Endothelial cell of umbilical vein (primary cell): Measurements from ENCODE around the gene MICA. TPM values are rescaled to one million over a fixed set of nuclear protein-coding genes. Genes with fewer than 3 reads are reported as not detected.

ENCODE experiments used
- BruUV-seq: library from RNA; stranded (reverse); fragments of 400-500 nt; replicated peaks from 2 replicates; lab custom pipeline; 2021; lab: Mats Ljungman, UMichigan
- CTCF ChIA-PET: fragments of 300-600, 350-600 bp; sonication (Branson Sonifier 250); formaldehyde crosslinking; loops from one replicate; lab custom pipeline; 2021; ENCODE audit warnings: antibody characterized with exemption, inconsistent platforms; lab: Charles Lee
- POLR2A ChIA-PET: fragments of 300-600, 350-600 bp; sonication (Branson Sonifier 250); formaldehyde crosslinking; loops from one replicate; lab custom pipeline; 2021; ENCODE audit warnings: antibody characterized with exemption, inconsistent platforms; lab: Charles Lee
- DNase-seq: peaks from one replicate; pipeline ENCODE4 v3.0.0-alpha.2; 2011; ENCODE audit warnings: low read depth, low spot score
- FAIRE-seq: peaks from 2 replicates; lab custom pipeline; 2011; peaks lifted over from hg19 to GRCh38; lab: Jason Lieb, UNC
- H2AFZ ChIP-seq: 2 replicates; pipeline ENCODE4 v1.6.0; 2012; ENCODE audit warnings: low read depth, low read length, control low read depth, inconsistent platforms
- H3K27ac ChIP-seq: 2 replicates; pipeline ENCODE4 v1.5.1; 2011; ENCODE audit warnings: low read depth, mild to moderate bottlenecking, control low read depth, low read length, moderate library complexity; ENCODE audit not compliant: insufficient read depth
- H3K27me3 ChIP-seq, 2 experiments: 2 replicates each; pipeline versions ENCODE4 v1.6.0 to v1.6.1; 2011; ENCODE audit warnings: low read length in 2 of 2, mixed read lengths in 1 of 2; ENCODE audit not compliant: control insufficient read depth in 2 of 2, insufficient read depth in 2 of 2
- H3K36me3 ChIP-seq, 2 experiments: 2 replicates in 1 of 2; 3 replicates in 1 of 2; pipeline ENCODE4 v1.5.1; 2011; ENCODE audit warnings: low read length in 2 of 2, mild to moderate bottlenecking in 1 of 2, moderate library complexity in 1 of 2; ENCODE audit not compliant: control insufficient read depth in 2 of 2, insufficient read depth in 2 of 2; ENCODE audit errors: extremely low read depth in 1 of 2
- H3K4me1 ChIP-seq: 3 replicates; pipeline ENCODE4 v1.5.1; 2011; ENCODE audit warnings: mild to moderate bottlenecking, low read length; ENCODE audit not compliant: control insufficient read depth, insufficient read depth; ENCODE audit errors: extremely low read depth
- H3K4me2 ChIP-seq: 2 replicates; pipeline ENCODE4 v1.6.1; 2011; ENCODE audit warnings: low read length, control low read depth, mixed read lengths; ENCODE audit not compliant: insufficient read depth
- H3K4me3 ChIP-seq, 3 experiments: fragments of 200-600 bp in 1 of 3; sonication (generic), shearing (Covaris generic) in 1 of 3; replicated peaks in 1 of 3; 2 replicates each; pipeline ENCODE4 v1.5.1; 2011 to 2016; ENCODE audit warnings: control low read depth in 3 of 3, low read length in 3 of 3, mild to moderate bottlenecking in 2 of 3, inconsistent platforms in 1 of 3, low read depth in 1 of 3, moderate library complexity in 1 of 3; ENCODE audit not compliant: insufficient read depth in 1 of 3
- H3K79me2 ChIP-seq: 2 replicates; pipeline ENCODE4 v1.6.0; 2012; ENCODE audit warnings: low read length, inconsistent platforms; ENCODE audit not compliant: control insufficient read depth, insufficient read depth
- H3K9ac ChIP-seq: replicated peaks from 2 replicates; pipeline ENCODE3; 2011; ENCODE audit warnings: low read length, control low read depth; ENCODE audit not compliant: insufficient read depth; ENCODE audit errors: extremely low read depth
- H3K9me1 ChIP-seq: replicated peaks from 3 replicates; pipeline ENCODE4 v1.6.0; 2011; ENCODE audit warnings: mild to moderate bottlenecking, low read length; ENCODE audit not compliant: control insufficient read depth, insufficient read depth; ENCODE audit errors: extremely low read depth
- H3K9me3 ChIP-seq: replicated peaks from 2 replicates; pipeline ENCODE4 v1.5.1; 2012; ENCODE audit warnings: low read length, inconsistent platforms; ENCODE audit not compliant: control insufficient read depth, insufficient read depth
- H4K20me1 ChIP-seq: replicated peaks from 2 replicates; pipeline ENCODE3; 2011; ENCODE audit warnings: mild to moderate bottlenecking, low read length; ENCODE audit not compliant: control insufficient read depth, insufficient read depth; ENCODE audit errors: extremely low read depth
- MYC ChIP-seq: IDR thresholded peaks from one replicate; pipeline ENCODE4 v1.6.1; 2011; ENCODE audit warnings: mild to moderate bottlenecking, low read depth, low read length
- dilution Hi-C: fragments of 300-500 bp; cut with MboI; formaldehyde crosslinking; loops from one replicate; pipeline ENCODE4 v1.15.0; 2019; ENCODE audit warnings: low sequenced_read_pairs; ENCODE audit not compliant: extremely low pct_ligation_motif_present
- intact Hi-C: fragments of 100-400 bp; cut with micrococcal nuclease; formaldehyde crosslinking; loops from one replicate; pipeline ENCODE4 v1.10.0; 2022
- microRNA-seq: library from miRNA; unstranded; fragments of <30 nt; microRNA quantifications from one replicate; pipeline ENCODE4 v1.2.0, GENCODE V29; 2021; ENCODE audit warnings: borderline number of aligned reads, borderline replicate concordance
- polyA plus RNA-seq, 4 experiments: library from polyadenylated mRNA; depleted of rRNA in 3 of 4; stranded (reverse) in 3 of 4; unstranded in 1 of 4; fragments of >200 nt; gene quantifications; 2 replicates each; pipeline versions ENCODE4 v1.2.1 to v1.2.3, GENCODE V29; 2011 to 2012; ENCODE audit warnings: missing spikeins in 1 of 4
- small RNA-seq: library from RNA; depleted of rRNA; stranded (forward); fragments of <200 nt; gene quantifications from one replicate; pipeline ENCODE3, GENCODE V24; 2012; ENCODE audit warnings: low replicate concordance, low read depth; ENCODE audit not compliant: insufficient read depth, insufficient read length
- total RNA-seq: library from RNA; stranded (reverse); gene quantifications from 2 replicates; pipeline ENCODE4 v1.2.3, GENCODE V29; 2021

Gene MICA
- total and polyA plus RNA-seq, 2 donors (not counting 3 experiments of a cell fraction or from before 2014, with no cell fraction given): 42.5 to 99.3 TPM

DNA sequence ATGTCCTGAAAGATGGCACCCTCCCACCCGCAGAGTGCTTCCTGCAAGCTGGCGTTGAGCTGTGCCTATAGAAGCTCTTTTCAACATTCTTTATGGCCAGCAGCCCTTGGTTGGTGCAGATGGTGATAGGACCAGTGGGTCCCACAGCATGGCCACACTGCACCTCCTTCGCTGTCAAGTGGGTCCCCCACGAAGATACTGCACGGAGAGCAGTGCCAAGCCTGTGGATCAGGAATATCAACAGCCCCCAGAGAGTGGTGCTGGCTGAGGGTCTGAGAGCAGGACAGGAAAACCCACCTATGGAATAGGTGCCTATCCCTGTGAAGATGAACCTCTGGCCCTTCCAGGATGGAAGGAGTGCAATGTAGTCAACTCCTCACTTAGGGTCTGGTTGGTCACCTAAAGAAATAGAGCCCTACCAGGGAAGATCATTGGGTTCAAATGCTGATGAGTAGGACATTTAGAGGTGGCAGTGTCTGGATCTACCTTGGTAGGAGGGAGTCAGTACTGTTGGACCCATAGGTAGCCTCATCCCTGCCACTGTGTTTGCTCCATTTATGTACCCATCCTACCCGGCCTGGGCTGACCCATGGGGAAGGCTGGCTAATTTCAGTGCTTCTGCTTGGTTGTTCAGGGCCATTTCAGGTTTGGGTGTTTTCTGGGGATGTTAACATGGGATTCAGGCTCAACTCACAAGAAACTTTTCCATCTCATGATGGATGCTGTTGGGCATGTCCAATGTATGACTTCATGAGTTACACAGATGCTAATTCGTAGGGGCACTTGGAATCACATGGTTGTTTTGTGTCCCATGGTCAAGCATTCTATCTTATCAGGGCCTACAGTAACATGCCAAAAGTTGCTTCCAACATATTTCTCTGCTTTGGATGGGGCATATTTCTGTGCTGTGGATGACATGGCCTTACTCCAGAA is 61.1 kb downstream of the MICA start:
- H3K27me3 ChIP-seq: peaks cover 0 to 6% of the 10 kb centered on the region in 2 experiments
- no peaks in the 10 kb centered on the region for H3K4me1 ChIP-seq
- no peak overlapping the region for H3K4me2 ChIP-seq
- intact Hi-C loops: no loop called here
- DNase-seq (no peak), FAIRE-seq (no peak)
- ChIA-PET CTCF (no interaction called here), POLR2A (no interaction called here)
- no peaks in the 10 kb centered on the region for H3K9me1 ChIP-seq
- no peak overlapping the region for H3K4me3 ChIP-seq
- H3K79me2 ChIP-seq: no peaks in the 10 kb centered on the region
- dilution Hi-C loops: no loop called here
- no peak overlapping the region for H2AFZ ChIP-seq
- H3K9ac ChIP-seq: no peak overlapping the region
- no TSS peak for BruUV-seq
- H3K9me3 ChIP-seq: no peaks in the 10 kb centered on the region
- H3K36me3 ChIP-seq: no peaks in the 10 kb centered on the region
- H4K20me1 ChIP-seq: no peaks in the 10 kb centered on the region
- H3K27ac ChIP-seq: no peak overlapping the region
- TF ChIP-seq MYC: no peak

Small RNA genes within 50 kb of the gene (microRNA-seq; reads per million reads assigned to microRNA genes)
- gene MIR6891: not detected

Small RNA genes within 50 kb of the gene (small RNA-seq; reads per million reads assigned to genes)
- not detected for gene HLA-S
- gene MIR6891: not detected
- not detected for gene RF00019
- gene RNU6-283P: not detected

Other genes with a start within 250 kb of the MICA start
- 22.9 and 23.2 TPM in 2 replicates for gene CCHCR1, start 245.8 kb upstream of the MICA start, total RNA-seq
- gene CCHCR1, start 245.8 kb upstream of the MICA start, polyA plus RNA-seq: 12.0 and 12.8 TPM in 2 replicates
- 28.0 and 31.7 TPM in 2 replicates for gene TCF19, start 245.0 kb upstream of the MICA start, total RNA-seq
- gene TCF19, start 245.0 kb upstream of the MICA start, polyA plus RNA-seq: 13.9 and 14.5 TPM in 2 replicates
- not detected in 2 replicates for gene POU5F1, start 232.9 kb upstream of the MICA start, total RNA-seq
- gene POU5F1, start 232.9 kb upstream of the MICA start, polyA plus RNA-seq: 0.63 and 0.94 TPM in 2 replicates
- gene HLA-C, start 131.5 kb upstream of the MICA start, total RNA-seq: 102 and 109 TPM in 2 replicates
- 287 and 345 TPM in 2 replicates for gene HLA-C, start 131.5 kb upstream of the MICA start, polyA plus RNA-seq
- gene HLA-B, start 46.4 kb upstream of the MICA start, total RNA-seq: 111 and 126 TPM in 2 replicates
- gene HLA-B, start 46.4 kb upstream of the MICA start, polyA plus RNA-seq: 119 and 151 TPM in 2 replicates
- 25.9 and 36.3 TPM in 2 replicates for gene MICB, start 94.5 kb downstream of the MICA start, total RNA-seq
- 32.8 and 35.7 TPM in 2 replicates for gene MICB, start 94.5 kb downstream of the MICA start, polyA plus RNA-seq
- not detected in 2 replicates for gene MCCD1, start 125.4 kb downstream of the MICA start, total RNA-seq
- not detected in 2 replicates for gene MCCD1, start 125.4 kb downstream of the MICA start, polyA plus RNA-seq
- 453 and 481 TPM in 2 replicates for gene DDX39B, start 138.4 kb downstream of the MICA start, total RNA-seq
- gene DDX39B, start 138.4 kb downstream of the MICA start, polyA plus RNA-seq: 722 and 766 TPM in 2 replicates
- 0.84 and 1.4 TPM in 2 replicates for gene ATP6V1G2, start 143.0 kb downstream of the MICA start, total RNA-seq
- gene ATP6V1G2, start 143.0 kb downstream of the MICA start, polyA plus RNA-seq: 0.64 and 0.70 TPM in 2 replicates
- gene NFKBIL1, start 144.0 kb downstream of the MICA start, total RNA-seq: 14.6 and 15.5 TPM in 2 replicates
- 9.9 and 14.2 TPM in 2 replicates for gene NFKBIL1, start 144.0 kb downstream of the MICA start, polyA plus RNA-seq
- gene LTA, start 168.7 kb downstream of the MICA start, total RNA-seq: 0.46 TPM in 1 of 2 replicates, not detected in the other
- gene LTA, start 168.7 kb downstream of the MICA start, polyA plus RNA-seq: 0.08 TPM in 1 of 2 replicates, not detected in the other
- gene TNF, start 172.0 kb downstream of the MICA start, total RNA-seq: not detected in 2 replicates
- gene TNF, start 172.0 kb downstream of the MICA start, polyA plus RNA-seq: not detected in 2 replicates
- gene LTB, start 178.8 kb downstream of the MICA start, total RNA-seq: 1.2 and 1.3 TPM in 2 replicates
- 1.8 and 2.1 TPM in 2 replicates for gene LTB, start 178.8 kb downstream of the MICA start, polyA plus RNA-seq
- 1.00 and 2.0 TPM in 2 replicates for gene LST1, start 182.7 kb downstream of the MICA start, total RNA-seq
- gene LST1, start 182.7 kb downstream of the MICA start, polyA plus RNA-seq: 1.1 and 1.8 TPM in 2 replicates
- gene NCR3, start 189.4 kb downstream of the MICA start, total RNA-seq: not detected in 2 replicates
- gene NCR3, start 189.4 kb downstream of the MICA start, polyA plus RNA-seq: not detected in 2 replicates
- gene AIF1, start 211.6 kb downstream of the MICA start, total RNA-seq: not detected in 2 replicates
- gene AIF1, start 211.6 kb downstream of the MICA start, polyA plus RNA-seq: not detected in 2 replicates
- 218 and 229 TPM in 2 replicates for gene PRRC2A, start 217.1 kb downstream of the MICA start, total RNA-seq
- 88.4 and 114 TPM in 2 replicates for gene PRRC2A, start 217.1 kb downstream of the MICA start, polyA plus RNA-seq
- gene BAG6, start 249.1 kb downstream of the MICA start, total RNA-seq: 314 and 322 TPM in 2 replicates
- 190 and 234 TPM in 2 replicates for gene BAG6, start 249.1 kb downstream of the MICA start, polyA plus RNA-seq